ENCODE measurements around the gene C19orf18. TPM values are rescaled to one million over a fixed set of nuclear protein-coding genes. Genes with fewer than 3 reads are reported as not detected.

The C19orf18 gene
- total RNA-seq, result under 1 TPM in 5 of 6 donors, not detected in 1; 0.16 to 0.78 (median 0.42) TPM
- polyA plus RNA-seq, result 1 to 10 TPM; 2.5 to 7.9 TPM

GRCh38 chr19:57974434-57974833 is at the start of gene C19orf18:
C19orf18 (minus strand) TSS chr19:57974534; CDS start chr19:57974432, 102 bp downstream.
- Histone ChIP-seq H3K9me3 (peaks cover 0 to 21% (median 14%) of the 10 kb centered on the region in 4 donors), H3K4me3 (no peak within 1 kb of the TSS), H3K4me1 (no peaks in the 10 kb centered on the region), H3K27ac (no peak within 1 kb of the TSS), H3K27me3 (no peaks in the 10 kb centered on the region), H3K36me3 (peaks cover 1 to 12% (median 5%) of the 10 kb centered on the region in 3 donors)
- TF ChIP-seq CTCF (IDR thresholded peaks at IDR 0.05), result no peak
- FAIRE-seq, result no peak
- 96 to 97% methylated on average over 4 of the region's 4 CpGs for WGBS, 2 donors
- intact Hi-C loops (cut with DNase I), result no loop called here
- no peak for ATAC-seq
- DNase-seq, result no peak

GRCh38 chr19:58022283-58022660 is 47.9 kb upstream of the C19orf18 start:
- no peak for TF ChIP-seq CTCF (IDR thresholded peaks at IDR 0.05)
- WGBS, 2 donors, result 56 to 70% methylated on average over 4 of the region's 4 CpGs
- H3K36me3 ChIP-seq, result no peaks in the 10 kb centered on the region
- H3K4me3 ChIP-seq, result no peak overlapping the region
- no peak for ATAC-seq
- intact Hi-C loops (cut with DNase I), result loop anchor here in 1 of 3 donors (10.0 kb wide), 1 partner anchor 133 kb away; the partner anchor contains the start of gene ZNF329
- no peaks in the 10 kb centered on the region for H3K27me3 ChIP-seq
- H3K27ac ChIP-seq, result no peak overlapping the region
- H3K4me1 ChIP-seq, result no peaks in the 10 kb centered on the region
- no peaks in the 10 kb centered on the region for H3K9me3 ChIP-seq
- no peak for DNase-seq
- FAIRE-seq, result no peak

- Histone ChIP-seq H3K4me3 (no peak overlapping the region), H3K27me3 (no peaks in the 10 kb centered on the region), H3K27ac (no peak overlapping the region), H3K9me3 (no peaks in the 10 kb centered on the region), H3K4me1 (no peaks in the 10 kb centered on the region), H3K36me3 (no peaks in the 10 kb centered on the region)
- peak in 2 of 4 donors; percentile 32 to 42 for TF ChIP-seq CTCF (IDR thresholded peaks at IDR 0.05)
- WGBS, 2 donors, result 50 to 54% methylated on average over 30 of the region's 30 CpGs
- FAIRE-seq, result no peak
- DNase-seq, result peak in 3 of 6 donors; percentile 29 to 56 (median 40)
- peak; percentile 53 to 91 (median 82) for ATAC-seq
- intact Hi-C loops (cut with DNase I), result loop anchor here in 1 of 3 donors (10.0 kb wide), 1 partner anchor 133 kb away; the partner anchor contains the start of gene ZNF329
Observed at GRCh38 chr19:58021541-58022282, 47.4 kb upstream of the C19orf18 start.

GRCh38 chr19:58020129-58020528 is 45.8 kb upstream of the C19orf18 start:
- intact Hi-C loops (cut with DNase I), result loop anchor here in 1 of 3 donors (10.0 kb wide), 1 partner anchor 135 kb away; the partner anchor contains the start of gene ZNF329
- ATAC-seq, result no peak
- Histone ChIP-seq H3K27ac (no peak overlapping the region), H3K27me3 (no peaks in the 10 kb centered on the region), H3K4me1 (no peaks in the 10 kb centered on the region), H3K4me3 (no peak overlapping the region), H3K36me3 (no peaks in the 10 kb centered on the region), H3K9me3 (no peaks in the 10 kb centered on the region)
- no peak for DNase-seq
- no peak for FAIRE-seq
- 49 to 64% methylated on average over 7 of the region's 7 CpGs for WGBS, 2 donors
- no peak for TF ChIP-seq CTCF (IDR thresholded peaks at IDR 0.05)

- 34 to 39% methylated on average over 5 of the region's 5 CpGs for WGBS, 2 donors
- intact Hi-C loops (cut with DNase I), result no loop called here
- DNase-seq (no peak), ATAC-seq (no peak), FAIRE-seq (no peak)
- Histone ChIP-seq H3K4me1 (no peaks in the 10 kb centered on the region), H3K27ac (no peak overlapping the region), H3K4me3 (no peak overlapping the region), H3K36me3 (no peaks in the 10 kb centered on the region), H3K27me3 (no peaks in the 10 kb centered on the region), H3K9me3 (no peaks in the 10 kb centered on the region)
- no peak for TF ChIP-seq CTCF (IDR thresholded peaks at IDR 0.05)
Observed at GRCh38 chr19:58014141-58014540, 39.8 kb upstream of the C19orf18 start.

Measured in pancreas (tissue), 10 donors.